ENCODE data around the gene GPR37L1.
"Not testable (repeated sequence)": the region's sequence is repeated elsewhere in the genome, so short reads cannot be mapped to it uniquely, and the experiment has no call there.

The GPR37L1 gene

GRCh38 chr1:202176949-202177927 lies 54.5 kb downstream of the GPR37L1 start:
- no peak for DNase-seq

- DNase-seq = no peak
Observed at GRCh38 chr1:202179828-202180750, 57.4 kb downstream of the GPR37L1 start.

- DNase-seq = not testable (repeated sequence)
Observed at GRCh38 chr1:202180751-202181139, 58.0 kb downstream of the GPR37L1 start.

- no peak for DNase-seq
Observed at GRCh38 chr1:202181586-202181985, 58.9 kb downstream of the GPR37L1 start.

DNA sequence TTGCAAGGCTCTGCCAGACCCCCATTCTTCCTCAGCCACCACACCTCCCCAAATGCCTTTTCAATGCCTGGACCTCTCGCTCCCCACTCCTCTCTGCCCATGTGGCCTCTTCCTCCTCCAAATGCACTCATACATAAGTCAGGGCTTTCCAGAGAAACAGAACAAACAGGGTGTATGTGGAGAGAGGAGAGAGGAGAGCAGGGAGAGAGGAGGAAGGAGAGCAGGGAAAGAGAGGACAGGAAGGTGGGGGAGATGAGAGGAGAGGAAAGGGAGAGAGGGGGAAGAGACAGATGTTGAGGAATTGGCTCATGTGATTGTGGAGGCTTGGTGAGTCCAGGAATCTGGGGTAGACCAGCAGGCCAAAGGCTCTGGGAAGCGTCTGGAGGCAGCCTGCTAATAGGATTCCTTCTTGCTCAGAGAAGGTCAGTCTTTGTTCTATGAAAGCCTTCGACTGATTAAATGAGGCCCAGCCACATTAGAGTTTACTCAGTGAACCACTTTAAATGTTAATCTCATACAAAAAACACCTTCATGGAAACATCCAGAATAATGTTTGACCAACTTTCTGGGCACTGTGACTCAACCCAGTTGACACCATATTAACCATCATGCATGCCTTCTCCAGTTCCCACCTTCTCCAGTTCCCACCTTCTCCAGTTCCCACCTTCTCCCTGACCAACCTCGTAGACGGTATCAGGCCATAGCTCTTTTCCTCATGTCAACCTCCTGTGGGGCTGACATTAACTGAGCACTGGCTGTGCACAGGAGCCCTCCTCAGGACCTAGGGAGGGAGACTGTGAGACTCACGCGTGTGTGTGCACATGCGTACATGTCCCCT lies 59.5 kb downstream of the GPR37L1 start:
- DNase-seq = no peak

All from CD4-positive, alpha-beta T cell treated with Interleukin-15 for 1 hour (primary cell).